ENCODE data around the gene CRHR1.

The CRHR1 gene

GRCh38 chr17:45839442-45839841, 55.3 kb downstream of the CRHR1 start:
- Histone ChIP-seq H3K79me2 (ENCODE audit: low read length) (no peaks in the 10 kb centered on the region), H3K9ac (ENCODE audit: low read length) (no peak overlapping the region), H3K4me1 (ENCODE audit: low read length) (no peaks in the 10 kb centered on the region), H3K9me3 (ENCODE audit: insufficient read depth, low read length) (no peaks in the 10 kb centered on the region), H3K36me3 (replicated peaks; ENCODE audit: low read depth, low read length) (no peaks in the 10 kb centered on the region), H3K4me2 (ENCODE audit: low read length) (no peak overlapping the region), H4K20me1 (ENCODE audit: insufficient read depth, low read length) (no peaks in the 10 kb centered on the region), H3K4me3 (ENCODE audit: low read length) (no peak overlapping the region), H3K27ac (ENCODE audit: low read length) (no peak overlapping the region), H2AFZ (ENCODE audit: low read depth, low read length) (no peak overlapping the region), H3K27me3 (ENCODE audit: low read depth, low read length) (no peaks in the 10 kb centered on the region)
- TF ChIP-seq CTCF (IDR thresholded peaks at IDR 0.05; ENCODE audit: low read depth, low read length) = no peak
- no peak for TF ChIP-seq EZH2phosphoT487 (IDR thresholded peaks at IDR 0.05; ENCODE audit: low read depth)

GRCh38 chr17:45841186-45841585, 57.1 kb downstream of the CRHR1 start:
- Histone ChIP-seq H3K4me1 (ENCODE audit: low read length) (no peaks in the 10 kb centered on the region), H3K9ac (ENCODE audit: low read length) (no peak overlapping the region), H3K79me2 (ENCODE audit: low read length) (no peaks in the 10 kb centered on the region), H3K4me2 (ENCODE audit: low read length) (no peak overlapping the region), H3K27me3 (ENCODE audit: low read depth, low read length) (no peaks in the 10 kb centered on the region), H2AFZ (ENCODE audit: low read depth, low read length) (no peak overlapping the region), H3K27ac (ENCODE audit: low read length) (no peak overlapping the region), H3K36me3 (replicated peaks; ENCODE audit: low read depth, low read length) (no peaks in the 10 kb centered on the region), H4K20me1 (ENCODE audit: insufficient read depth, low read length) (no peaks in the 10 kb centered on the region), H3K9me3 (ENCODE audit: insufficient read depth, low read length) (no peaks in the 10 kb centered on the region), H3K4me3 (ENCODE audit: low read length) (no peak overlapping the region)
- TF ChIP-seq CTCF (IDR thresholded peaks at IDR 0.05; ENCODE audit: low read depth, low read length) (no peak), EZH2phosphoT487 (IDR thresholded peaks at IDR 0.05; ENCODE audit: low read depth) (no peak)

GRCh38 chr17:45841883-45842525, 57.9 kb downstream of the CRHR1 start:
- no peaks in the 10 kb centered on the region for H4K20me1 ChIP-seq (ENCODE audit: insufficient read depth, low read length)
- H3K9me3 ChIP-seq (ENCODE audit: insufficient read depth, low read length) = no peaks in the 10 kb centered on the region
- H2AFZ ChIP-seq (ENCODE audit: low read depth, low read length) = no peak overlapping the region
- no peak overlapping the region for H3K4me2 ChIP-seq (ENCODE audit: low read length)
- no peak overlapping the region for H3K4me3 ChIP-seq (ENCODE audit: low read length)
- H3K27me3 ChIP-seq (ENCODE audit: low read depth, low read length) = no peaks in the 10 kb centered on the region
- no peak overlapping the region for H3K27ac ChIP-seq (ENCODE audit: low read length)
- no peak overlapping the region for H3K9ac ChIP-seq (ENCODE audit: low read length)
- no peak for TF ChIP-seq CTCF (IDR thresholded peaks at IDR 0.05; ENCODE audit: low read depth, low read length)
- TF ChIP-seq EZH2phosphoT487 (IDR thresholded peaks at IDR 0.05; ENCODE audit: low read depth) = no peak
- no peaks in the 10 kb centered on the region for H3K36me3 ChIP-seq (replicated peaks; ENCODE audit: low read depth, low read length)
- H3K4me1 ChIP-seq (ENCODE audit: low read length) = no peaks in the 10 kb centered on the region
- no peaks in the 10 kb centered on the region for H3K79me2 ChIP-seq (ENCODE audit: low read length)

GRCh38 chr17:45843722-45844121, 59.6 kb downstream of the CRHR1 start:
- Histone ChIP-seq H3K79me2 (ENCODE audit: low read length) (no peaks in the 10 kb centered on the region), H2AFZ (ENCODE audit: low read depth, low read length) (no peak overlapping the region), H4K20me1 (ENCODE audit: insufficient read depth, low read length) (no peaks in the 10 kb centered on the region), H3K9ac (ENCODE audit: low read length) (no peak overlapping the region), H3K4me3 (ENCODE audit: low read length) (no peak overlapping the region), H3K36me3 (replicated peaks; ENCODE audit: low read depth, low read length) (no peaks in the 10 kb centered on the region), H3K4me1 (ENCODE audit: low read length) (no peaks in the 10 kb centered on the region), H3K27ac (ENCODE audit: low read length) (no peak overlapping the region), H3K9me3 (ENCODE audit: insufficient read depth, low read length) (no peaks in the 10 kb centered on the region), H3K27me3 (ENCODE audit: low read depth, low read length) (no peaks in the 10 kb centered on the region), H3K4me2 (ENCODE audit: low read length) (no peak overlapping the region)
- TF ChIP-seq EZH2phosphoT487 (IDR thresholded peaks at IDR 0.05; ENCODE audit: low read depth) (no peak), CTCF (IDR thresholded peaks at IDR 0.05; ENCODE audit: low read depth, low read length) (no peak)

Data from OCI-LY3 (cell line).